ENCODE measurements around the gene PMVK. TPM values are rescaled to one million over a fixed set of nuclear protein-coding genes. Genes with fewer than 3 reads are reported as not detected.

Gene PMVK
- total and polyA plus RNA-seq, 7 donors = 17.0 to 35.6 (median 24.1) TPM

DNA sequence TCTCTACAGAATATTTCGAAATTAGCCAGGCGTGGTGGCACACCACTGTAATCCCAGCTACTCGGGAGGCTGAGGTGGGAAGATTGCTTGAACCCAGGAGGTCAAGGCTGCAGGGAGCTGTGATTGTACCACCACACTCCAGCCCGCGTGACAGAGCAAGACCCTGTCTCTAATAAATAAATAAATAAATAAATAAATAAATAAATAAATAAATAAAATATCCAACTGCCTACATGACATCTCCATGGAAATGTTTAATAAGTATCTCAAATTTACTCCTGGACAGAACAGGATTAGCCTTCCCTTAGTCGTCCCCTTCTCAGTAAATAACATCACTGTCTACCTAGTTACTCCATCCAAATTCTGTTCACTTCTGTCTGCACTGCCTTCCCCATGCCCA lies 37.5 kb downstream of the PMVK start:
- Histone ChIP-seq H3K4me3 (no peak overlapping the region), H3K27ac (no peak overlapping the region), H3K36me3 (ENCODE audit: insufficient read depth in 1 of 2, low read depth in 1 of 2) (no peaks in the 10 kb centered on the region), H3K9me3 (no peaks in the 10 kb centered on the region), H3K27me3 (ENCODE audit: insufficient read depth in 3 of 3, low read length in 2 of 3) (no peaks in the 10 kb centered on the region), H3K4me1 (no peaks in the 10 kb centered on the region)
- TF ChIP-seq, protein P1, sequence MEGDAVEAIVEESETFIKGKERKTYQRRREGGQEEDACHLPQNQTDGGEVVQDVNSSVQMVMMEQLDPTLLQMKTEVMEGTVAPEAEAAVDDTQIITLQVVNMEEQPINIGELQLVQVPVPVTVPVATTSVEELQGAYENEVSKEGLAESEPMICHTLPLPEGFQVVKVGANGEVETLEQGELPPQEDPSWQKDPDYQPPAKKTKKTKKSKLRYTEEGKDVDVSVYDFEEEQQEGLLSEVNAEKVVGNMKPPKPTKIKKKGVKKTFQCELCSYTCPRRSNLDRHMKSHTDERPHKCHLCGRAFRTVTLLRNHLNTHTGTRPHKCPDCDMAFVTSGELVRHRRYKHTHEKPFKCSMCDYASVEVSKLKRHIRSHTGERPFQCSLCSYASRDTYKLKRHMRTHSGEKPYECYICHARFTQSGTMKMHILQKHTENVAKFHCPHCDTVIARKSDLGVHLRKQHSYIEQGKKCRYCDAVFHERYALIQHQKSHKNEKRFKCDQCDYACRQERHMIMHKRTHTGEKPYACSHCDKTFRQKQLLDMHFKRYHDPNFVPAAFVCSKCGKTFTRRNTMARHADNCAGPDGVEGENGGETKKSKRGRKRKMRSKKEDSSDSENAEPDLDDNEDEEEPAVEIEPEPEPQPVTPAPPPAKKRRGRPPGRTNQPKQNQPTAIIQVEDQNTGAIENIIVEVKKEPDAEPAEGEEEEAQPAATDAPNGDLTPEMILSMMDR (IDR thresholded peaks at IDR 0.05) = no peak
- no peak for ATAC-seq
- 92 to 96% (median 93%) methylated on average over 6 of the region's 6 CpGs for WGBS, 3 donors
- intact Hi-C loops (cut with DNase I) = no loop called here
- DNase-seq = no peak

DNA sequence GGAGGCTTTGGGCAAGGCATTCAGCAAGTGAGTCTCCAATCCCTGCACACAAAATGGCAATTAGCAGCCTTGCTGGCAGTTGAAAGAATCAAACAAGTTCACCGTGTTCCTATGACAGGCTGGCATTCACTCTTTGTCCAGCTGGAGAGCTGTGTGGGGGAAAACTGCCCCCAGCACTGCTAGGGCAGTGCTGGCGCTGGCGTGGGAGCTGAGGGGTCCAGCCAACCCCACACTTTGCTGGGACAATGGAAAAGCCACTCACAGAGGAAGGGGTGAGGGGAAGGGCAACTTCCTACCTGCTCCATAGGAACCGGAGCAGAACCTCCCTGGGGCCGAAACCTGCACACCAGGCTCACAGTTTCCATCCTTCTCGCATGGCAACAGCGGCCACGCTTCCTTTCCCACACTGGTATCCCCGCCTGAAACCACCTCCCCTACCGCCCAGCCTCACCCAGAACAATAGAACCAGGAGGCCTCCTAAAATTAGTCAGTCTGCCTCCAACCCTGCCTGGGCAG lies 39.7 kb downstream of the PMVK start:
- Histone ChIP-seq H3K27me3 (ENCODE audit: insufficient read depth in 3 of 3, low read length in 2 of 3) (no peaks in the 10 kb centered on the region), H3K4me1 (no peaks in the 10 kb centered on the region), H3K36me3 (ENCODE audit: insufficient read depth in 1 of 2, low read depth in 1 of 2) (no peaks in the 10 kb centered on the region), H3K9me3 (no peaks in the 10 kb centered on the region), H3K27ac (no peak overlapping the region), H3K4me3 (no peak overlapping the region)
- TF ChIP-seq, protein P1 (IDR thresholded peaks at IDR 0.05) = no peak
- ATAC-seq (no peak), DNase-seq (no peak)
- WGBS, 3 donors = 59 to 69% (median 69%) methylated on average over 10 of the region's 10 CpGs
- intact Hi-C loops (cut with DNase I) = no loop called here

DNA sequence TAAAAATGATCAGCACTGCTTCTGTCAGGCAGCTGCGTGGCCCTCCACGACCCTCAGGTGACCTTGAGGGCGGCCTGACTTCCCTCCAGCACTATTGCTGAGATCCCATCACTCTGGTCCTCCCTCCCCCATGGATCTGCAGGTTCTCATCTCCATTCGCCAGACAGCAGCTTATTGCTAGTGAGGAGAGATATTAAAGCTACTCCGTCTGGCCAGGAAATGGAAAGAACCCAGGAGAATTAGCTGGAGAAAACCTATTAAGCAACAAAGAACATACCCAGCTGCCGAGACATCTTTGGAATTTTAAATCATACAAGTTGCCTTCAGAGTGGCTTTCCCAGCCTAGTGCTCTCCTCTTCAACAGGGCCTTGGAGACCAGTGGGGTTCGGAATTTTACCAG lies 40.7 kb downstream of the PMVK start:
- WGBS, 3 donors = 46 to 58% (median 56%) methylated on average over 7 of the region's 7 CpGs
- no peak overlapping the region for H3K27ac ChIP-seq
- H3K9me3 ChIP-seq = no peaks in the 10 kb centered on the region
- ATAC-seq (no peak), DNase-seq (no peak)
- no peaks in the 10 kb centered on the region for H3K36me3 ChIP-seq (ENCODE audit: insufficient read depth in 1 of 2, low read depth in 1 of 2)
- H3K4me1 ChIP-seq = no peaks in the 10 kb centered on the region
- TF ChIP-seq, protein P1 (IDR thresholded peaks at IDR 0.05) = no peak
- intact Hi-C loops (cut with DNase I) = no loop called here
- no peak overlapping the region for H3K4me3 ChIP-seq
- H3K27me3 ChIP-seq (ENCODE audit: insufficient read depth in 3 of 3, low read length in 2 of 3) = no peaks in the 10 kb centered on the region

DNA sequence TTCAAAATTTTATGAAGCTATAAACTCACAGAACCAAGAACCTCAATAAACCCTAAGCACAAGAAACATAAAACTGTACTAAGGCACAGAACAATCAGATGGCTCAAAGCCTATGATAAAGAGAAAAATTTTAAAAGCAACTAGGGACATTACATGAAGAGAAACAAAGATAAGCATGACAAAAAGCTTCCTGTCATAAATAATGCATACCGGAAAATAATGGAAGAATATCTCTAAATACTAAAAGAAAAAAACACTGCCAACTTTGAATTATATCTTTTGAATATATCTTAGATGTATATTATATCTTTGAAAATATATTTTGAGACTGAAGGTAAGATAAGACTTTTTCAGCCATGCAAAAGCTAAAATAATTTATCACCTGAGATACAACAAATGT lies 45.1 kb downstream of the PMVK start:
- Histone ChIP-seq H3K36me3 (ENCODE audit: insufficient read depth in 1 of 2, low read depth in 1 of 2) (no peaks in the 10 kb centered on the region), H3K27ac (no peak overlapping the region), H3K27me3 (ENCODE audit: insufficient read depth in 3 of 3, low read length in 2 of 3) (no peaks in the 10 kb centered on the region), H3K4me3 (no peak overlapping the region), H3K9me3 (no peaks in the 10 kb centered on the region), H3K4me1 (no peaks in the 10 kb centered on the region)
- TF ChIP-seq, protein P1 (IDR thresholded peaks at IDR 0.05) = no peak
- WGBS, 3 donors = 61 to 71% (median 63%) methylated on average over 1 of the region's 1 CpG
- DNase-seq = no peak
- intact Hi-C loops (cut with DNase I) = loop anchor here in 1 of 2 donors (5.0 kb wide), 1 partner anchor 304 kb away; no protein-coding TSS in a partner anchor
- ATAC-seq = no peak

DNA sequence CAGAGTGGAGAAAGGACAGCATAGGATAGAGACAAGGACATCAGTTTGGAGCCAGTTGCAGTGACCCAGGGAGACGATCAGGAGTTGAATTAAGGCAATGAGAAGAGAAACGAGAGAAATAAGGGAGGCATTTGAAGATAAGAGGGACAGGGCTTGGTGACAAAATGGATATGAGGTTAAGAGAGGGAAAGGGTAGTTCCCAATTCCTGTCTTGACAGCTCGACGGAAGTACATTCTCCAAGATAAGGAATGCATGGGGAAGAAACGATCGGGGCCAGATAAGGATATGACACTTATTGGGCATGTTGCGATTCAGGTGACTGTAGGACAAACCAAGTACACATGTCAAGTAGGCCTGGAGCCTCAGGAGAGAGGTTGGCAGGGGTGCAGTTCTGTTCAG lies 47.8 kb downstream of the PMVK start:
- H3K4me3 ChIP-seq = no peak overlapping the region
- no peak for ATAC-seq
- intact Hi-C loops (cut with DNase I) = loop anchor here in 1 of 2 donors (5.0 kb wide), 1 partner anchor 306 kb away; no protein-coding TSS in a partner anchor
- no peaks in the 10 kb centered on the region for H3K36me3 ChIP-seq (ENCODE audit: insufficient read depth in 1 of 2, low read depth in 1 of 2)
- H3K27ac ChIP-seq = no peak overlapping the region
- TF ChIP-seq, protein P1 (IDR thresholded peaks at IDR 0.05) = no peak
- 88 to 91% (median 89%) methylated on average over 7 of the region's 7 CpGs for WGBS, 3 donors
- H3K9me3 ChIP-seq = no peaks in the 10 kb centered on the region
- H3K4me1 ChIP-seq = no peaks in the 10 kb centered on the region
- no peaks in the 10 kb centered on the region for H3K27me3 ChIP-seq (ENCODE audit: insufficient read depth in 3 of 3, low read length in 2 of 3)
- no peak for DNase-seq

Measured in psoas muscle (tissue), 8 donors.